HG02588 (cell line): ENCODE results near the gene KCNJ12.
"Not testable (repeated sequence)": the region's sequence is repeated elsewhere in the genome, so short reads cannot be mapped to it uniquely, and the experiment has no call there.

Source experiments
- ATAC-seq: cut with Tn5 transposase; IDR thresholded peaks from one replicate; pipeline ENCODE4 v1.9.1; 2021; ENCODE audit warnings: mild to moderate bottlenecking, moderate library complexity; ENCODE audit not compliant: unreplicated experiment

KCNJ12 gene

GRCh38 chr17:21420503-21421090, 44.4 kb downstream of the KCNJ12 start:
- not testable (repeated sequence) for ATAC-seq

- ATAC-seq = not testable (repeated sequence)
Observed at GRCh38 chr17:21421421-21422310, 45.5 kb downstream of the KCNJ12 start.

- ATAC-seq = not testable (repeated sequence)
Observed at GRCh38 chr17:21422311-21423189, 46.4 kb downstream of the KCNJ12 start.

- ATAC-seq = not testable (repeated sequence)
Observed at GRCh38 chr17:21423190-21423493, 47.0 kb downstream of the KCNJ12 start.

- not testable (repeated sequence) for ATAC-seq
Observed at GRCh38 chr17:21424697-21425096, 48.5 kb downstream of the KCNJ12 start.

- ATAC-seq = no peak
Observed at GRCh38 chr17:21425321-21425720, 49.2 kb downstream of the KCNJ12 start.

- ATAC-seq = no peak
Observed at GRCh38 chr17:21425736-21426135, 49.6 kb downstream of the KCNJ12 start.

DNA sequence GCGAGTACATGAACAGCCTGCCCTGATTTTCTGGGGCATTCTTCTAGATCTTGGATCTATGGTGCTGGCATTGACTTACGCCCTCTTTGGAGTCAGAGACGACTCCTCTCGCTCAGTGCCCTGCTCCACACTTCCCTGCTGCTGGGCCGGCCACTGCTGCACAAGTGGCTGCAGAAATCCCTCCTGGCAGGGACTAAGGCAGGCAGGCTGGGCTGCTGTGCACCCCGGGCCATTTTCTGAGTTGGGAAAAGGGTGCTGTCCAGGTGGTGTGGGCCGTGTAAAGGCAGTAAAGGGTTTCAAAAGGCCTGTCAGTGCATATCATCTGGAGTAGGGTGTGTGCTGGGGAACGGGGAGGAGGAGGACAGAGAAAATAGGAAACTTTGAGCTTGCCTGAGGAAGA, 50.1 kb downstream of the KCNJ12 start:
- not testable (repeated sequence) for ATAC-seq

GRCh38 chr17:21426876-21427275, 50.7 kb downstream of the KCNJ12 start:
- not testable (repeated sequence) for ATAC-seq

DNA sequence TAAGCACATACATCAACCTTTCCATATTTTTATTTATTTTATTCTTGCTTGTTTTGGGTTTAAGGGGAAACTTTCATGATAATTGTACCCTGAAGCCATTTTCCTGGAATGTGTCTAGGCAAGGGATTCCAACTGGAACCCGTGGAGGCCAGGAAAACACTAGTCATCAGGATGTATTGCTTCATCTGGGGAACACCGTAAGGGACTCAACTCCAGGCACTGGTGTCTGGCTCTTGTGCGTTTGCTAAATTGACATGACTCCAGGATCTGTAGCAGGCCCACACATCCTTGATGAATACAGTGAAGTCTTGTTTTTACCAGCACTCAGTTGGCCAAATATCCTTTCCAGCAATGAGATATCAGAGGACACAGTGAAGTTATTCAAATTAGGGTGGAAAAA, 51.6 kb downstream of the KCNJ12 start:
- not testable (repeated sequence) for ATAC-seq

- ATAC-seq = not testable (repeated sequence)
Observed at GRCh38 chr17:21428752-21429424, 52.7 kb downstream of the KCNJ12 start.

DNA sequence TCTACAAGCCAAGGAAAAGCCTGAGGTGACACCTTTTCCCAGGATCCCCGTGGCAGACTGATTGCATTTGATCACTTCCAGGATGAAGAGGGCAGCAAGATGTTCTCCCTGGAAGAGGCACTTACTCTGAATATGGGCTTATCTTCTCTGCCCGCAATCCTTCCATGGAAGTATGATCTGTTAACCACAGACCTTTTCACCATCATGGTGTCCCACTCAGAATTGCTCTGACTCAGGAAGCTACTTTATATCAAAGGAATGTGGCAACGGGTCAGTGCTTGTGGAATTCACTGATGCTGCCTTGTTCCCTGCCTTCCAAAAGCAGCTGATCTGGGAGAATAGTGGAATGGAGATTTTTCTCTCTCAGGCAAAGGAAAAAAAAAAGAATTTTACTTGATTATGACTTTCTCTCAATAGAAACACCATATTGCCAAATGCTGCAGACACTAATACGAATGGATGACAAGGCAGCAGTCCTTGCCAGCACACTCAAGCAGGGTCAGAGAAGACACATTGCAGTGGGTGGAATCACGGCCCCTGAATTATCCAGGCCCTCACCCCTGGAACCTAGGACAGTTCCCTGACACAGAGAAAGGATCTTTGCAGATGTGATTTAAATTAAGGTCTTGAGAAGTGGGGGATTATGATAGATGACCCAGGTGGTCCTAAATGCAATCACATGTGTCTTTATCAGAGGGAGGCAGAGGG, 53.9 kb downstream of the KCNJ12 start:
- not testable (repeated sequence) for ATAC-seq

DNA sequence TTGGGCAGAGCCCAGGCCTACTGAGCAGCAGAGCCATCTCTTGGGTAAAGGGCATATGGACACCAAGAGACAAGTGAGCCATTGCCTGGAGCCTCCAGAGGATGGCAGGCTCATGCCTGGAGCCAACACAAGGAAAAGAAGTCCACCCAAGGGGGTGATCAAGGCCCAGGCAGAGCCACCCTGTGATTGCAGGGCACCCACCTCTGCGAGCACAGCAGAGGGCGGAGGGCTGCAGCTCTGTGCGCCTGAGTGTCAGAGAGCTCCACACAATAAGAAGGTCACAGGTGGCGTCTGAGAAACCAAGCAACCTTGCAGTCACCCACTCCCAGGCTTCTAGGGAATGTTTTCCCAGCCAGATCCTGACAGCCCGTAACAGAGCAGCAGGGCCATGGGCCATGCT, 57.8 kb downstream of the KCNJ12 start:
- not testable (repeated sequence) for ATAC-seq

GRCh38 chr17:21434976-21435375, 58.8 kb downstream of the KCNJ12 start:
- not testable (repeated sequence) for ATAC-seq

DNA sequence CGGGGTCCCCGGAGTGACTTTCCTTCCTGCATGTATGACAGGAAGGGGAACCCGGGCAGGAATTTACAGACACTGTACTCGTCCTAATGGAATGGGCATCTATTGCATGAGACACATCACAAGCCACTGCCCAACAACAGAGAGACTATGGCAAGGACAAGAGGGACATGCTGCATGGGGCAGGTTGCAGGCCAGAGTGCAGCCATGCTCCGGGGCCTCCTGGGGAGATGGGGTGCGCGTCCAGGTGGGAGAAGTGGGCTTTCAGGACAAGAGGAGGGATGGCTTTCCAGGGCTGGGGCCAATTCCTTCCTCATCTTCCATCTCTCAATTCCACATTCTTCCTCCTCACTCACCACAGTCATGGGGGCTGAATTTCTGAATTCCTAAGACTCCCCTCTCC, 60.3 kb downstream of the KCNJ12 start:
- ATAC-seq = not testable (repeated sequence)

- ATAC-seq = not testable (repeated sequence)
Observed at GRCh38 chr17:21436883-21437836, 61.0 kb downstream of the KCNJ12 start.

DNA sequence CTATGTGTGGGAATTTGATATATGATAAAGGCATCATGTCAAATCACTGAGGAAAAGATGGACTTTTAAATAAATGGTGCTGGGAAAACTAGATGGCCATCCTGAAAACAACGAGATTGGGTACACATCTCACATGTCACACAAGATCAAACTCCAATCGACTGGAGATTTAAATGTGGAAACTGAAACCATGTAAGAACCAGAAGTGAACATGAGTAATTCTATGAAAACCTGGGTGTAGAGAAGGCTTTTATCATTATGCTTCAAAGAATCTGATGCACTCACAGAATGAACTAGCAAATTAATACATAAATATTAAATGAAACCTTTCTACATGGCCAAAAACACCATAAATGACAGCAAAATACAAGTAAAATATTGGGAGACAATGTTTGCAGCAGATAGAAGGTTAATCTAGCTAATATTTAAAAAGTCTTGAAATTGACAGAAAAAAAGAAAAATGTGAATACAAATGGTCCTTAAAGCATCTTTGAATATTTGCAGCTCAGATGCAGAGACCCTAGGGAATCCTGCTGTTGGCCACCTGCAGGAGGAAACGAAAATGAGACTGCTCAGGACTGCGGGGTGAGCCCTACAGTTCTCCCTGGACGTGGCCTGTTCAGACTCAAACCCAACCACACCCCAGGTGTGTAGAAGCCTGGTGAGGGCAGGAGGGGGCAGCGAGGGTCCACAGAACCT, 62.3 kb downstream of the KCNJ12 start:
- not testable (repeated sequence) for ATAC-seq

DNA sequence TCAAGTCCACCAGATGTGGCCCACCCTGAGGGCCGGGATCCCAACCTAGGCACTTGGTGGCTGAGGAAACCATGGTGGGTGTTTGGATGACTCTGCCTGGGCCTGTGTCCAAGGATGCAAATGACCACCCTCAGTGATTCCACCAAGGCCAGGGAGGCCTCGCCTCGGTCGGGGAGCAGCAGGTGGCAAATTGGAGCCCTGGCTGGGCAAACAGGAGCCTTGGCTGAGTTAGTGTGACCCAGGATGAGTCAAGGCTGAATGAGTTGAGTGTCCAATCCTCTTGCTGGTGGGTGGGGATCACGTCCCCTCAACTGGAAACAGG, 62.8 kb downstream of the KCNJ12 start:
- not testable (repeated sequence) for ATAC-seq
